Stimulated activated CD8-positive, alpha-beta memory T cell treated with anti-CD3 and anti-CD28 coated beads, Interleukin-2, amount 100 ng/mL, for 48 hours (primary cell): ENCODE results near the gene PITX2.

Experiments used
- DNase-seq, 2 donors: peaks; one replicate each; pipeline ENCODE4 v3.0.0-alpha.2; 2020; ENCODE audit warnings: low read depth in 2 of 2

PITX2 gene

GRCh38 chr4:110636680-110637407 lies 14.0 kb upstream of the PITX2 start:
- DNase-seq: no peak

GRCh38 chr4:110636171-110636679 lies 13.3 kb upstream of the PITX2 start:
- DNase-seq: no peak

- DNase-seq: no peak
Measured at GRCh38 chr4:110635163-110635865, 12.4 kb upstream of the PITX2 start.

- DNase-seq: no peak
Measured at GRCh38 chr4:110634350-110635162, 11.7 kb upstream of the PITX2 start.

GRCh38 chr4:110633358-110634341 lies 10.8 kb upstream of the PITX2 start:
- no peak for DNase-seq

- DNase-seq: no peak
Measured at GRCh38 chr4:110632506-110633357, 9.9 kb upstream of the PITX2 start.

- DNase-seq: peak; percentile 34 to 40
Measured at GRCh38 chr4:110631584-110632505, 9.0 kb upstream of the PITX2 start.

- no peak for DNase-seq
Measured at GRCh38 chr4:110630688-110631402, 8.0 kb upstream of the PITX2 start.

- no peak for DNase-seq
Measured at GRCh38 chr4:110629780-110630687, 7.2 kb upstream of the PITX2 start.

GRCh38 chr4:110629214-110629754 lies 6.4 kb upstream of the PITX2 start:
- DNase-seq: no peak

GRCh38 chr4:110628663-110629213 lies 5.9 kb upstream of the PITX2 start:
- DNase-seq: no peak

- no peak for DNase-seq
Measured at GRCh38 chr4:110627977-110628662, 5.2 kb upstream of the PITX2 start.

- DNase-seq: no peak
Measured at GRCh38 chr4:110626532-110627153, 3.8 kb upstream of the PITX2 start.

GRCh38 chr4:110625576-110626257 lies 2.8 kb upstream of the PITX2 start:
- DNase-seq: no peak

GRCh38 chr4:110624904-110625494 lies 2.1 kb upstream of the PITX2 start:
- no peak for DNase-seq
